Measurements from ENCODE around the gene TPX2.
"Not testable (repeated sequence)": the region's sequence is repeated elsewhere in the genome, so short reads cannot be mapped to it uniquely, and the experiment has no call there.

TPX2 gene

DNA sequence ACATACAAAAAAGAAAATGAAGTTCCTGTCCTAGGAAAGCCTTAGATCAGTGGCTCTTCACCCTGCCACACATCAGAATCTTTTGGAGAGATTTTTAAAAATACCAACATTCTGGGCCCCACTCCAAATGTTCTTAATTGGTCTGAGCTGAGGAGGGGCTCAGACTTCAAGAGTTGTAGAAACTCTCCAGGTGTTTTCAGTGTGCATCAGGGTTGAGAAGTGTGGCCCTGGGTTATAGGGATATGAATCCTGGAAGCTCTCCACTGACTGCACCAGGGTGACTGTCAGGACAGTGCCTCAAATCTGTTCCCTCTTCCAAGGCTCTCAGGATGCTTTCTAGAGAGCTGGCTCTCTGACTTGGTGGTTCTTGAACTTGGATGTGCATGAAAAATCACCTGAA is 74.5 kb downstream of the TPX2 start:
- TF ChIP-seq, protein P1, sequence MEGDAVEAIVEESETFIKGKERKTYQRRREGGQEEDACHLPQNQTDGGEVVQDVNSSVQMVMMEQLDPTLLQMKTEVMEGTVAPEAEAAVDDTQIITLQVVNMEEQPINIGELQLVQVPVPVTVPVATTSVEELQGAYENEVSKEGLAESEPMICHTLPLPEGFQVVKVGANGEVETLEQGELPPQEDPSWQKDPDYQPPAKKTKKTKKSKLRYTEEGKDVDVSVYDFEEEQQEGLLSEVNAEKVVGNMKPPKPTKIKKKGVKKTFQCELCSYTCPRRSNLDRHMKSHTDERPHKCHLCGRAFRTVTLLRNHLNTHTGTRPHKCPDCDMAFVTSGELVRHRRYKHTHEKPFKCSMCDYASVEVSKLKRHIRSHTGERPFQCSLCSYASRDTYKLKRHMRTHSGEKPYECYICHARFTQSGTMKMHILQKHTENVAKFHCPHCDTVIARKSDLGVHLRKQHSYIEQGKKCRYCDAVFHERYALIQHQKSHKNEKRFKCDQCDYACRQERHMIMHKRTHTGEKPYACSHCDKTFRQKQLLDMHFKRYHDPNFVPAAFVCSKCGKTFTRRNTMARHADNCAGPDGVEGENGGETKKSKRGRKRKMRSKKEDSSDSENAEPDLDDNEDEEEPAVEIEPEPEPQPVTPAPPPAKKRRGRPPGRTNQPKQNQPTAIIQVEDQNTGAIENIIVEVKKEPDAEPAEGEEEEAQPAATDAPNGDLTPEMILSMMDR (IDR thresholded peaks at IDR 0.05), result no peak
- no peak overlapping the region for H3K4me3 ChIP-seq
- H3K27ac ChIP-seq, result peak overlapping the region; percentile 79 to 96
- DNase-seq (ENCODE audit: low spot score), result peak; percentile 40

DNA sequence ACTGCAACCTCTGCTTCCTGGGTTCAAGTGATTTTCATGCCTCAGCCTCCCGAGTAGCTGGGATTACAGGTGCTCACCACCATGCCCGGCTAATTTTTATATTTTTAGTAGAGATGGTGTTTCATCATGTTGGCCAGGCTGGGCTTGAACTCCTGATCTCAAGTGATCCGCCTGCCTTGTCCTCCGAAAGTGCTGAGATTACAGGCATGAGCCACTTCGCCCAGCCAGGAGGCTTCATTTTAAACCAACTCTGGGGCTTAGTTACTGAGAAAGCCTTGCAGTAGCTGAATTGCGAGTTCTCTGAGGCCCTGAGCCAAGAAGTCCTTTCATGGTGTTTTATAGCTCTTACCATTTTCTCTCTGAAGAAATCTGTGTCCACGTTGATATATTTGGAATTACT is 75.1 kb downstream of the TPX2 start:
- peak overlapping the region; percentile 79 to 96 for H3K27ac ChIP-seq
- peak; percentile 58 for DNase-seq (ENCODE audit: low spot score)
- H3K4me3 ChIP-seq, result not testable (repeated sequence)

DNA sequence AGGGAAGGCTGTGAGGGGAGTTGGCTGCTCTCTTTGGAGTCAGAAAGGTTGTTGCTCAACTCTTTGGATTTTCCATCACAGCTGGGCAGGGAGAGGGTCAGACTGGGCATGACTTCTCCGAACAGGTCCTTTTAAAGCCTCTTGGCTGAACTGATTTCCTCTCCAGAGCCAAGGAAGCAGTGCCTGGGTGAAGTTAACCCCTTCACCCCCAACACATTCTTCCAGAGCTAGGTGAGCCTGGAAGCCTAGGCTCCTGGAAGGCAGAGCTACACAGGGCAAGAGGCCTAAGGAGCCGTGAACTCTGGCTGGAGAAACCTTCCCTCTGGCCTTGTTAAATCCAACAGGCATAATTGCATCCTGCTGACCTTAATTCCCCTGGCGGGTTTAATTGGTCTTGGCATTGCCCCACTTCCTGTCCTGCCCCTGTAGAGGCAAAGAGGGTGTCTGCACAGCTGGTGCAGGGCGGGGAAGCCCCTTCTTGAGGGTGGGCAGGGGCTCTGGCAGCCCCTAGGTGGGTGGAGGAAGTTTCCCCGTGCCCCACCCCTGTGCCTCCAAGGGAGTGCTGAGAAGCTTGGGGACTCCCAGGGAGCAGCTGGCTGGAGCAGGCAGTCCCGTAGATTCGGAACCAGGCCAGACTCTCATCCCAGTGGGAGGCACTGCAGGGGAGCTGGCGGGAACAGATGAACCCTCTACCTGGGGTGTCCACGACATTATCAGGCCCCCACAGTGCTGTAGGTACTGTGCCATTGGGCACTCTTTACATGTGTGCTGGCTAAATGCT is 76.5 kb downstream of the TPX2 start:
- Histone ChIP-seq H3K27ac (peak overlapping the region; percentile 79 to 96), H3K4me3 (peak overlapping the region; percentile 57)
- TF ChIP-seq, protein P1 (IDR thresholded peaks at IDR 0.05), result no peak
- DNase-seq (ENCODE audit: low spot score), result peak; percentile 84

DNA sequence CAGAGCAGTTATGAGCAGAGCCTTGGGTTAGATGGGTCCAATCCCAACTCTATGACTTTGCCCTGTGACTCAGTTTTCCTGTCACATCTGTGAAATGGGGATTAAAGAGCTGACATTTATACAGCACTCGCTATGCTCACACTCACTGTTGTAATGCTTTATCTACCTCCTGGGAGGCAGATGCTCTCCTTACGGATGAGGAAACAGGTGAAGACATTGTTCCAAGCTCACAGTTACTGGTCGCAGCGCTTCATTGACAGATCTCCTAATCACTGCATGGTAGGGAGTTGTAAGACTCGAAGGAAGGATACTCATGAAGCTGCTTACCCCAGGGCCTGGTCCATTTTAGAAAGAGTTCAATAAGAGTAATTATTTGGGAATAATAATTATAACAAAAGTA is 77.1 kb downstream of the TPX2 start:
- H3K27ac ChIP-seq, result peak overlapping the region; percentile 79 to 96
- DNase-seq (ENCODE audit: low spot score), result no peak
- H3K4me3 ChIP-seq, result no peak overlapping the region
- TF ChIP-seq, protein P1 (IDR thresholded peaks at IDR 0.05), result no peak

DNA sequence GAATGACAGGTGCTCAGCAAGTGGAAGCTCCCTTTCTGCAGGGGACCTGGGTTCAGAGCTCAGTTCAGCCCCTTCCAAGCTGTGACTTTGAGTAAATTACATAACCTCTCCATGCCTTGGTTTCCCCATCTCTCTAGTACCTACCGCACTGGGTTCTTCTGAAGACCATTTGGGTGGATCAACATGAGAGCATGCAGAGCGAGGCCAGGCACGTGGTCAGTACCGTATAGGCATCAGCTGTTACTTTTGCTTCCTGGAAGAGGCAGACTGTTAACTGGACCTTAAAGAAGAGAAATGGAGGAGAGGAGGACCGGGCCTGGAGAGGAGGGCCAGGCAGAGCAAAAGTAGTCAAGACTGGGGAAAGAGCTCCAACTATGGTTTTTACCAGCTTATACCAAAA is 78.4 kb downstream of the TPX2 start:
- TF ChIP-seq, protein P1 (IDR thresholded peaks at IDR 0.05), result no peak
- Histone ChIP-seq H3K4me3 (no peak overlapping the region), H3K27ac (peak overlapping the region in 1 of 2 donors; percentile 96)
- DNase-seq (ENCODE audit: low spot score), result peak; percentile 46

DNA sequence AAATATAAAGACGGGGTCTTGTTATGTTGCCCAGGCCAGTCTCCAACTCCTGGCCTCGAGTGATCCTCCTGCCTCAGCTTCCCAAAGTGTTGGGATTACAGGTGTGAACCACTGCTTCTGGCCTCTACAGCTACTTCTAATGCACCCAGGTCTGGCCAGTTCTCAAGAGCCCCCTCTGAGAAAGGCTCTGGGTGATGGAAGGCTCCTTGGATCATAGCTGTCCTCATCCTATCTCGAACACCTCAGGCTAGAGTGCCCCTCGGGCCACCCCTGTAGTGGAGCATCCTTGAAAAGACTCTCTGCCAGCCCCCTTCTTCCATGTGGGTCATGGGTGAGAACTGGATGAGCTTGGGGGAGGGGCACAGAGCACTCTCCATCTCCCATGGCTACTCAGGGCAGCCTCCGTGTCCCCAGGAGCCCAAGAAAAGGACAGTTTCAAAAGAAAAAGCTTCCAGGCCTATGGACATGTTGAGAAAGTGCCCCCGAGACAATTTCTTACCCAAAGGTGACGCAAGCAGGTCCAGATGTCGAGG is 79.4 kb downstream of the TPX2 start:
- TF ChIP-seq, protein P1 (IDR thresholded peaks at IDR 0.05), result no peak

DNA sequence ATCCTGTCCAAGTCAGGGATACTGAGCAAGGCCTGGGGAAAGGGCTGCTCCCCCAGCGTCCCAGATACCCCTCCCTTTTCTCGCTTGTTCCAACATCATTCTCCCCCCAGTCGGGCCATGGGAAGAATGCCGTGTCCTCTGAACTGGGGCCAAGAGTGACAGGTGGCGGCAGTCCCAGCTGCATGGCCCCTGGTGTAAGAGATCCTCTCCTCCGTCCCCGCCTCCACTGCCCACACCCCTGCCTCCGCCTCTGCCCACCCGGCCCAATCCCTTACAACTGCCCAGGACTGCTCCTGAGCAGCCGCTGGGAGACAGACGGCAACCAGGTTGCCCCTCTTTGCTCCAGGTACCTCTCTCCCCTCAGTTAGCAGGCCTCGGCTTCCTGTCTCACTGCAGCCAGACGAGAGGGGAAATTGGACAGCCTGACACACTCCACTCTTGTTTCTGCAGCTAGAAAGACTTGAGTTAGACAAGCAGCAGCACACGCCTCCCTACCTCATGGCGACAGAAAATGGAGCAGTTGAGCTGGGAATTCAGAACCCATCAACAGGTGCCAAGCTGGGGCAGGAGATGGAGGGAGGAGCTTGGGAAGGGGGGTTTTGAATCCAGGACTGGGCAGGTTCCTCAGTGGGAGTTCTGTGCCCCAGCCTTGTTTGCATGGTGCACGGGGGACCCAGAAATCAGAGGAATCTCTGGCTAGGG is 80.1 kb downstream of the TPX2 start, which contains the start of gene MYLK2:
MYLK2 (plus strand) TSS at position 274 of the 702 bp plus-strand sequence; CDS start at position 499, 225 bp downstream.
- TF ChIP-seq, protein P1 (IDR thresholded peaks at IDR 0.05), result no peak
- peak; percentile 69 for DNase-seq (ENCODE audit: low spot score)
- Histone ChIP-seq H3K4me3 (peak within 1 kb of the TSS; percentile 35), H3K27ac (peak within 1 kb of the TSS; percentile 25 to 80)

More for the DNA sequence above, 79.4 kb downstream of the TPX2 start:
- no peak overlapping the region for H3K4me3 ChIP-seq
- peak overlapping the region; percentile 25 to 80 for H3K27ac ChIP-seq
- DNase-seq (ENCODE audit: low spot score), result peak; percentile 66
